HG03097 (cell line): Measurements from ENCODE around the gene CACNA2D3.

Source experiments
- ATAC-seq: cut with Tn5 transposase; IDR thresholded peaks from one replicate; pipeline ENCODE4 v1.9.1; 2021; ENCODE audit not compliant: unreplicated experiment, low FRiP score

CACNA2D3 gene

DNA sequence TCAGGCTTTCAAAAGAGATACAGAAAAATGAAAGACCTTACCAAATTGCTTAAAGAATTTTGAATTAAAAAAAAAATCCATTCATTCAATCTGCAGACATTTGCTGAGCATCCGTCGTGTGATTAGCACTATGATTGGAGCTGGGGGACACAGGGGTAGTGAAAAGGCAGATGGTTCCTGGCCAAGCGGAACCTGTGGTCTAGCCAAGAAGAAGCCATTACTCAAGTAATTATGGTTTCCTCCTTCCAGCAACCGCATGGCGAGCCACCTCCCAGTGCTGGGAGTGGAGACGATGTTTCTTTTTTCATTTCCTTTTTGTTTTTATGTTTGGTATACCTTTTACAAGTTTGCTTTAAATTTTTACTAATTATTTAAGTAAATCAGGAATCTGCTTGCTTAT is 140.2 kb downstream of the CACNA2D3 start:
- no peak for ATAC-seq

DNA sequence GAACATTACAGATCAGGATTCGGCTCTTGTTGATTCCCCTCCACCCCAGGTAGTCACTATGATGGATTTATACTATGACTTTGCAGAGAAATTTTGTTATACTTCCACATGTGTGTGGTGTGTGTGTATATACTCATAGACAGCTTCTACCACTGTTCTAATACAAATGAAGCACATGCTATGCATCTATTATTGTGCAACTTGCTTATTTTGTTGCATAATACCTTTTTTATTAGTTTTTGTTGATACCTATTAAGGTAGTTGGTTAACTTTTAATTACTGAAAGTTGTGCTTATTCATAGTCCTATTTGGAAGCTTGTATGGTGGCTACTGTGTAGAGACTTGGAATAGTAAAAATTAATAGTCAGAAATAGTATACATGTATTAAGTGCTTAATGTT is 140.6 kb downstream of the CACNA2D3 start:
- no peak for ATAC-seq

DNA sequence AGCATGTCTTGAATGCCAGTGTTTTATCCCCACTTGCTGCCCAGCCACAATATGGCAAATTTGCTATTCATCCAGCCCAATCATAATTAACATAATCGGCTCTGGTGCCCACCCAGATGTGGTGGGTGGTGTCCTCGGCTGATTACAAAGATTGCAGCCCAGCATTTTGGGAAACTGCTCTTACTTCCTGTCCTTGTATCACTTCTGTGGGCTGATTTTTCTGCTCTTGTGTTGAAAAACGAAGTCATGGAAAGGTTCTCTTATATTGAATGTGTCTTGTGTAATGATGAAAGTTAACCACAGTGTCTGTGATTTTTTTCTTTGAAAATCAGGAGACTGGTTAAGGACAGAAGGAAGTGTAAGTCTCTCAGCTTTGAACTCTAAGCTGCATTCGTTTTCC is 141.7 kb downstream of the CACNA2D3 start:
- ATAC-seq = no peak

DNA sequence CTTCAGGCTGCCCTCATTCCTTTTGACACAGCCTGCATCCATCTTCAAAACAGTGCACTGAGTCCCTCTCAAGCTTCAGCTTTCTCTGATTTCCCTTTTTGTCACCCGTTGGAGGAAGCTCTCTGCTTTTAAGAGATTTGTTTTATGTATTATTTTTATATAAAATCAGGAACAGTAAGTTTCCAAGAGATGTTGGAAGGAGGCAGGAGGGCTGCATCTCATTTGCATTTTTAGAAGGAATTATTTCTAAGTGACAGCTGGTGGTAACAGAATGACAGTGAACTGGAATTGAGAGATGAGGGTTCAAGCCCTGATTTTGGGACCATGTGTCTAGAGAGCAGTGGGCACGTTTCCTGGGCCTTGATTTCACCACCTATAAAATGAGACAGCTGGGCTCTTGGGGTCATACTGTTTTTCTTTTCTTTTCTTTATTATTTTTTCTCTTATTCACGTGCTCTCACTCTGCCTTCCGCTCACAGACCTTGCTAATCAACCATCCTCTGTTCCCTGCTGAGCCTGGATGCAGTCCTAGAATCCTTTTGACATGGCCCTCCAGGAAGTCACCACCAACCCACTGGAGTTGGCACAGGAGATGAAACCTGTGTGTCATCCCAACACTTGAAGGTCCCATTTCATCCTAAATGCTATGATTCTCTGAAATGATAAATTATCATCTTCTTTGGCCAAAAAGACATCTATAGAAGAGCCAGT is 148.6 kb downstream of the CACNA2D3 start:
- ATAC-seq = no peak

DNA sequence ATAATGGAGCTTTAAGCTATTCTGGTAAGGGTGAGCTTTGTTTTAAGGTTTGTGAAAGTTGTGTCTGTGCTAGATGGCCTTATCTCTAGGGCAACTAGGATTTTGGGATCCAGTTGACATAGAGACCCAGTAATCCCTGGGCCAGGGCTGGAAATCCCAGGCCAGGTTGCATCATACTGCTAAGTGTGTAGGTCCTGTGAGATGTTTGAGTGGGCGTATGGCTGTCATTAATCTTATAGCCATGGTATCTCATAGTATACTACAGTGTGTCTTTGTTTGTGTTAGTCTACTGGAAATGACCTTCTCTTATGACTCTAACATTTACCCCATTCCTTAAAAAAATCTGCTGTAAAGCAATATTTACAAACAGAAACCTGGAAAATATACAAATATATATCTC is 151.4 kb downstream of the CACNA2D3 start:
- no peak for ATAC-seq

DNA sequence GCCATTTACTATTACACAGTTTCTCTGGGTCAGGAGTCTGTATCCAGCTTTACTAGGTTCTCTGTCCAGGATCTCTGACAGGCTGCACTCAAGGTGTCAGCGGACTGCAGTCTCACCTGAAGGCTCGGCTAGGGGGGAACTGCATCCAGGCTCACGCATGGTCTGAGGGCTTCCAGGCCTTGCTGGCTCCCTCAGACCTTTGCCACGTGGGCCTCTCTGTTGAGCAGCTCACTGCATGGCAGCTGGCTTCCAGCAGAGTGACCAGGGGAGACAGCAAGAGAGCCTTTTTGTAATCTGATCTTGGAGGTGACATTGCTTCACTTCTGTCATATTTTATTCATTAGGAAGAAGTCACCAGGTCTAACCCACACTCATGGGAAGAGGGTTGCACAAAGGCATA is 152.3 kb downstream of the CACNA2D3 start:
- ATAC-seq = no peak

DNA sequence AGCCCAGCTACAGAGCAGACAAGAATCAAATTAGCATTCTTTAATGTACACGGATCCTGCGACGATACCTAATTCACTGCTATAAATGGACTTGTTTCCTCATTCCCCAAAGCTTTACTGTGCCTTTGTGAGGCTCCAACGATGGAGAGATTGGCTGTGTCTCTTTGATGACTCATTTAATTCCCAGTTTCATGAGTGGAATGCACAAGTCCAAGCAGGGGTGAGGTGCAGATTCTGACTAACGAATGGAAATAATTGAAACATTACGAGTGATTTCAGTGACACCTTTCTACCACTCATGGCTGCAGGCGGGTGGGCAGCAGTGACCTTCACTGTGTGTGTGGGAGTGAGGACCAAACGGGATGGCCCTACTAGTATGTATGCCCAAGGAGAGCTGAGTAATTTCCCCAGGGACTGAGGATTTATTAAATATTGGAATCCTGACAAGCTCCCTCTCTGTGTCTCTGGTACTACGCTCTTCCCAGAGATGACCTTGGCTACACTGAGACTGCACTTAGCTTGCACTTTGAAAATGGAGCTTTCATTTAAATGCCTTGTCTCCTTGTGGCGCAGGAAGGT is 156.7 kb downstream of the CACNA2D3 start:
- ATAC-seq = no peak

DNA sequence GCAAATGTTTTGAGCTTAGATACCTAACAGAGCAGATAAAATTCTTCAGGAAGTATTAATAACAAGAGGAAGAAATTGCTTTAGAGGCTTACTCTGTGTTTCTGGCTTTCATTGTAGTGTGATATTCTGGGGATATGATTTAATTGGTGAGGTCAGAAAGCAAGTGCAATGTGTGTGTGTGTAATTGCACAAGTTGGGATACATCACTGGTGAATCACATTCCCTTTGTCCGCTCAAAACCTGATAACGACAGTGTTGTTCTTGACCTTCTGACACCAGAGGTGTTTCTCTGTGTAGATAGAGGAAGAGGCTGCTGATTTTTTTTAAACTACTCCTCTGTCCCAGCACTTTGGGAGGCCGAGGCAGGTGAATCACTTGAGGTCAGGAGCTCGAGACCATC is 161.1 kb downstream of the CACNA2D3 start:
- ATAC-seq = no peak

DNA sequence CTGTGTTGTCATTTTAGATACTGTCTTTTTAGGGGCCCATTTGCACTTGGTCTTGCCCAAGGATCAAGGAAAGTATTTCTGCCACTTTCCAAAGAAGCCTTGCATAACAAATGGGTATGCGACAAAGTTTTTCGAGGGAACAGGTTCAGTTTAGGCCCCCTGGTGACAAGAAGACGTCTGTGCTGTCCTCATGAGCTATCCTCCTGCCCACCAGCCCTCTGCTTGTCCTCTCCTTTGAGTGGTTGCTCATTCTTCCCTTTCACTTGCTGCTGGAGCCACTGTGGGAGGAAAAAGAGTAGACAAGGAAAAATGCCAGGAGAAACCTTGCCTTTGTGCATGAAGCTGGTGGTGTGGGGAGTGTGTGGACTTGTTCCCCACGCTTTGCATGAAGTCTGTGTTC is 171.9 kb downstream of the CACNA2D3 start:
- no peak for ATAC-seq

DNA sequence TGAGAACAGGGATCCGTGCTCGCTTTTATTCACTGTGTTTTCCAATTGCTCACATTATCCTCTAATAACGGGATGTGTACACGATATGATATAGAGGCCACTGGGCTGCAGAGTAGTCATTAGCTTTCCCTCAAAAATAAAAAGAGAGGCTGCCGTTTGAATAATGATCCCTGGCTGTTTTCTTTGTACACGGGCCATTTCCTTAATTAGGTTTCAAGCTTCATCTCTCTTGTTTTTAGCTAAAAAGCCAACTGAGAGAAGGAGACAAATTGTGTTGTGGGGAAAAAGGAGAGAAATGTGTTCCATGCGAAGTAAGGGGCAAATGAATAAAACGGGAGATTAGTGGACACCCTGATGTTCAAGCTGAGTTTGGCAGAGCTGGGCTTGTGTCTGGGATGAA is 174.2 kb downstream of the CACNA2D3 start:
- no peak for ATAC-seq

DNA sequence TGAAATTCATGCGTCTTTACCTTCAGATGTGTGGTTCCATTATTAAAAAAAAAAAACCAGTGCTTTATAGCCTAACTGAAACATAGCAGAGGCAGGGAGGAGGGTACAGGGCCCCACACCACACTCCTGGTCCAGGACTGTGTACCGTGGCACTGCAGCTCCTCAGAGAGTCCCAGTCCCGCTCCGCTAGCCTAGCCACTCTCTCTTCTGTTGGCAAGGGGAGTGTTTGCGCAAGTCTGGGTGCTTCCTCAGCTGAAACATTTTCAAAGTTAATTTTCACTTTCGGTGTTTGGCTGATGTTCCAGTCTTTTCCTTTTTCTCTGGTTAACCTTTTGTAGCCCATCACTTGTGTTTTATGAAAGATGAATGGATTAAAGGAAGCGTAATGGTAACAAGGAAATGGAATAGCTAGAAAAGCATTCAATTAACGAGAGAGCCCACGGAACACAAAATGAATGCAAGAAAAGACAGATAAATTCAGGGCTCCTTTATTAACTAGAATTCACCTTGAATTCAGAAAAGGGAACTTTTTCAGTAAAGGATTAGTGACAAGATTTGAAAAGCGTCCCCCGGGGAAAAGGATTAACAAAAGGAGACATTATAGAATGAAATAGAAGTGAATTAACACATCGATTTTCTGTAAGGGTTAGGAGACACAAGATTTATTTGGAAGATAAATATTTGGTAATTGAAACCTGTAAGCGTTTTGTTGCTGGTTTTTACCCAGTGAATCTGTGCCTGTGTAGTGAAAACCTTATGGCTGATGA is 177.0 kb downstream of the CACNA2D3 start:
- ATAC-seq = no peak

DNA sequence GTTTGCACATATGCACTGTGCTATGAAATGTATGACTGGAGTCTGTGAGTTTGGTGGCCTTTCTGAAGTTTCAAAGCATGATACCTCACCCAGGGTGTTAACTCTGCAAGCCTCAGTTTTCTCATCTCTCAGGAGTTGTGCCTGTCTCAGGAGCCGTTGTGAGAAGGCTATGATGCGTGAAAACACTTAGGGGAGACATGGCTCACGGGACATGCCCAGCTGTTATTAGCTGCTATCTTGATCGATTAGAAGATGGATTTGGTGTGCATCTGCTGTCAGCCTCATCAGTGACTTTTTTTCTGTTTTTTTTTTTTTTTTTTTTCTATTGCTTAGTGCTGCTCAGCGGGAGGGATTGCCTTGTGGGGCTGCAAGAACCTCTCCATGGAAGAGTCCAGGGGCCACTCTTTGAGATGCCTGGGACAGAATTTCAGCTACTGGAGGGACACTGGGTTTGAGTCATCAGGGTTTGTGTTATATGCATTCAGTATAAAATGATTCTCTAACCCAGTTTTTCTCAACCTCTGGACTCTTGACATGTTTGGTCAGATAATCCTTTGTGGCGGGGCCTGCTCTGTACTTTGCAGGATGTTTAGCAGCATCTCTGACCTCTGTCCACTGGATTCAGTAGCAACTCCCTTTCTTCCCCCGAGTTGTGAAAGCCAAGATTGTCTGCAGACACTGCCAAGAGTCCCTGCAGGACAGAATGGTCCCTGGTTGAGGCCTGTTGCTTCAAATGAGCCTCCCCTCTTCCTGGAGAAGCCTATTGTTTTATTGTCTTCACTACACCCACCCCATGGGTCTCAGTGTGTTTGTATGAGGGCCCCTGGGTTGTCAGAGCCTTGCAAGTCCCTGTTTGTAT is 181.4 kb downstream of the CACNA2D3 start:
- ATAC-seq = no peak

DNA sequence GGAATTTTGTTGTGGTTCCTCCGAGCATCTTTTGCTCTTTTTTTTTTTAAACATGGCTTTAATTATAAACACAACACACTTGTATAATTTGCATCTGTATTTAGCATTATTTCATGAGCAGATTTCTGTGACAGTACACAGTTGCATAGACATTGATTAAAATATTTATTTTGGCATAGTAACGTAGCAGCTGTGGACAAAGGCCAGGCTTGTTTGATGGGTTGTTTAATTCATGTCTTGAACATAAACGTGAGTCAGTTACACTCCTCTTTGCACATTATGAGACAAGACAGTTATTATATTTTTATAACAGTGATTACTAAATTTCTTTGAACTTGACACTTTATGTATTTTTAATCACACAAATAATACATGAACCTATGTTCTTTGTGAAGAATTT is 182.5 kb downstream of the CACNA2D3 start:
- no peak for ATAC-seq

DNA sequence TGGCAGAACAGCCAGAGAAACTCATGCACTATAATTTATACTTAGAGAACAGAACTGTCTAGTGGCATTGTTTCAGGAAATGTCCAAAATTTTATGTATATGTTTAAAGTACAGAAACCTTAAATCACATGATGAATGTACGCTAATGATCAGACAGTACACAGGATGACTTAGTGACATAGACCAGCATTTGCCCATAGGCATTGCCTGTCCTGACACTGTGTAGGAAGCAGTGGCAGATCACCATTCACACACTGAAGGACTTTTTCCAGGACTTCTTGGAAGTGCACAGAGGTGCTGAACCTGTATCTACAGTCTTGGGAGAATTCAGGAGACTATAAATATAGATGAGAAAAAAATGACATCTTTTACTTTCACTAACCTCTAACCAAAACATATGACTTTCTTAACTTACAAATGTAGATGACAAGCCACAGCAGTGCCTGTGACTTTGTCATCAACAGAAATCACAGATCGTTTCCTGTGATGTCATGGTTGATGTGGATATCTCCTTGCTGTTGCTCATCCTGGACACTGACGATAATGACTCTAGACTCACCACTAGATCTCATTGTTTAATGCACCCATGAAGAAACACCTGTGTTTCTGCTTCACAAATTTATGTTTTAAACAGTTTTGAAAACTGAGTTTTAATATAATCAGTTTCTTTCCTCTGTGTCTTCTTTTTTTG is 183.2 kb downstream of the CACNA2D3 start:
- no peak for ATAC-seq

DNA sequence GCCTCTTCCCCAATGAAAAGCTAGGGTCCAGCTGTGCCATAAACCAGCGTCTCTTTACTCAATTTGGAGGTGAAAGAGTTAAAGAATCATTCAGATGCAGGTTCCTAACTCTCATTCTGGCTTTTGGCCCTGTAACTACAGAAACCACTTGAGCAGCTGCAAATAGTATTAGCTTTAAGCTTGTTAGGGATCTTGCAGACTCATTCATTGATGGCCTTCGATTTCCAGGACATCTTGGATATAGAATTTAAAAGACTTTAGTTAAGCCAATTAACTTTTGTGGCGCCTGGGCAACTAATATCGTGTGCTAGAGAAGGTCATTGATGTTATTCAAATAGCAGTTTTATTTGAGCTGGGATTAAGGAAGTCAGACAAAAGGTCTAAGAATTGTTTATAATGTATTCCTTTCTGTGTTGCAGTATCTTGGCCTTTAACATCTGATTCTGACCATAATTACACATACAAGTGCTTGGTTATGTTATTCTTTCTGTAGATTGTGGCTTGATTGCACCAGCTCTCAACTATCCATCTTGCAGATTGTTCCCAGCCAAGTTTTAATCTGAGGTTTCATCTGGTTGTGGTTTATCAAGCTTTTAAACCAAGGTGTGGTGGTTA is 185.3 kb downstream of the CACNA2D3 start:
- no peak for ATAC-seq

DNA sequence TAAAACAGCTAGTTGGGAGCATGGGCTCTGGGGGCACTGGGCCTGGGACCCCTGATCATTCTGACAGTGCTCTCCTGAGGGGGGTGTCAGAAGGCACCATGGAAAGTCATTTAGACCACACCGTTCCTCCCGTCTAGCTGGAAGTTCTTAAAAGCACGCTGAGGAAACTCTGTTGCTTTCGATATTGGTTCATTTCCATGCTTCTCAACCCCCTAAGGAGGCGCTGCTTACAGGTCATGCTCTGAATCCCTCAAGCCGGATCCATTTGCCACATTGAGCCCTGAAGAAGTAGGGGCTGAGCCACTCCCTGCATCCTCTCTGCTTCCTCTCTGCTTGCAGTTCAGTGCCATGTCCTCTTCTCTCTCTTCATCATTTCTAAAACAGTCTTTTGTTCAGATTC is 187.2 kb downstream of the CACNA2D3 start:
- no peak for ATAC-seq

DNA sequence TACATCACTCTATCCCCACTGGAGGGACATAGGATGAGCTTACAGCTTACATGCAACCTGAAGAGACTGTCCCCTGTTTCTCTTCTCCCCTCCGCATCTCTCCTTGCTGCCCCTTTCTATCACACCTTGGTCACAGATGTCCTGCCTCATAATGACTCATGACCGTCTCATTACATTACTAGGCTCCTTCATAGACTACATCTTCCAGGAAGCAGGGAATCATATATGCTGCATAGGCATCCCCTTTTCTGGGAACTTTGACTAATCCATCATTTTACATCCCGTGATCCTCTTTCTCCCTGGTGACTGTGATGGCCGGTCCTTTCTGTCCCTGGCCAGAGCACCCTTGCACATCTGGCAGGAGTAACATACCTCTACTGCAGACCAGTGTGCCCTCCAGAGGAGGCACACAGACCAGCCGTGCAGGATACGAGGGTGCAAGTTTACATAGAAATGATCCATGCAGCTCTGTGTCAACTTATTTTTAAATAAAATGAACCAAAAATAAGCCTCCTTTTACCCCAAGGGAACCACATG is 188.9 kb downstream of the CACNA2D3 start:
- no peak for ATAC-seq

DNA sequence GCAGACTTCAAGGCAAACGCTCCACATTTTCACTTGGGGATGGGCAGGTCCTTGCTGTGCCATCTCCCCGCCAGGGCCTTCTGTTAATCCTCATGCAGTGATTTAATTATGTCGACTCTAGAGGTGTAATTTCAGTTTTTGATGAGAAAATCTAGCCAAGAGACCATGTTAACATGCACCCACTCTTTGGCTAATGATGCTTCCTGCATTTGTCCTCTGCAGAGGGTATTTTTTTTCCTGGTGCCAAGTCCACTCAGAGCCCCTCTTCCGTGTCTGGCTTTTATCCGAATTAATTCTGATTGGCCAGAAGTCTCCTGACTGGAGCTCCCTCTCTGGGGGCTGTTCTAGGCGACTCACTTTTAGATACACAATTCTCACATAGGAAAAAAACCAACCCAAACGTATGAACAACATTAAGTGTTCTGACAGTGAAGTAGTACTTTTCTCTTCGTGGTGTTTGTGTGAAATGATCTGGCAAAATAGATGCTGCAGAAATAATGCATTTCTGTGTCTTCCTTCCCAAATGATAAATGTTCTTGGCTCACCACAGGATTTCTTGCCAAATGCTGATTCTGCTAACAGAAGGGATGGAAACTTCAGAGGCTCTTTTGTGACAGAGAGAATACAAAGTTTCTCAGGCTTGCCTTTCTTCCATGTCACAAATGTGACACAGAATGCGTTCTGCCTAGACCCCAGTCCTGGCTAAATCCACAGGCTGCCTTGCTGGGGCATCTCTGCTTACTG is 190.0 kb downstream of the CACNA2D3 start:
- ATAC-seq = no peak

DNA sequence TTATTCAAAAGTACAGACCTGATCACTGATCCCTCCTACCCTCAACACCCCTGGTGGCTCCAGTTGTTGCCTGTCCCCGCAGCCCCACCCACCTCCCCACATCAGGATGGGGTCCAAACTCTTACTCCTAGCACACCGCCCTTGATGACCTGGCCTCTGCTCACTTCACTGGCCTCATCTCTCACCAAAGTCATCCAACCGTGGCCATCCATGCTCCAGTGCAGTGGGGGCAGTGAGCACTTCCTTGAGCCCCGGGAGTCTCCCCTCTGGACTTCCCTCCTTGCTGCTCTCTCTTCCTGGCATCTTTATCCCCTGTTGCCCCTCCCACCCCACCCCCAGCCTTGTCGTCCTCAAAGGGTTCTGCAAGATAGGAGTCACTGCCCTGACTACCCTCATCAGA is 191.1 kb downstream of the CACNA2D3 start:
- no peak for ATAC-seq
